Measurements from ENCODE around the gene SLCO1B3.

The SLCO1B3 gene

GRCh38 chr12:20822415-20822814, 11.9 kb downstream of the SLCO1B3 start:
- Histone ChIP-seq H3K27ac (no peak overlapping the region), H3K9me3 (ENCODE audit: severe bottlenecking) (no peaks in the 10 kb centered on the region), H3K27me3 (ENCODE audit: insufficient read depth, low read depth, severe bottlenecking) (no peaks in the 10 kb centered on the region), H3K36me3 (no peaks in the 10 kb centered on the region), H3K4me3 (ENCODE audit: low read depth, low read length) (no peak overlapping the region)
- DNase-seq = no peak
- TF ChIP-seq, protein P1, sequence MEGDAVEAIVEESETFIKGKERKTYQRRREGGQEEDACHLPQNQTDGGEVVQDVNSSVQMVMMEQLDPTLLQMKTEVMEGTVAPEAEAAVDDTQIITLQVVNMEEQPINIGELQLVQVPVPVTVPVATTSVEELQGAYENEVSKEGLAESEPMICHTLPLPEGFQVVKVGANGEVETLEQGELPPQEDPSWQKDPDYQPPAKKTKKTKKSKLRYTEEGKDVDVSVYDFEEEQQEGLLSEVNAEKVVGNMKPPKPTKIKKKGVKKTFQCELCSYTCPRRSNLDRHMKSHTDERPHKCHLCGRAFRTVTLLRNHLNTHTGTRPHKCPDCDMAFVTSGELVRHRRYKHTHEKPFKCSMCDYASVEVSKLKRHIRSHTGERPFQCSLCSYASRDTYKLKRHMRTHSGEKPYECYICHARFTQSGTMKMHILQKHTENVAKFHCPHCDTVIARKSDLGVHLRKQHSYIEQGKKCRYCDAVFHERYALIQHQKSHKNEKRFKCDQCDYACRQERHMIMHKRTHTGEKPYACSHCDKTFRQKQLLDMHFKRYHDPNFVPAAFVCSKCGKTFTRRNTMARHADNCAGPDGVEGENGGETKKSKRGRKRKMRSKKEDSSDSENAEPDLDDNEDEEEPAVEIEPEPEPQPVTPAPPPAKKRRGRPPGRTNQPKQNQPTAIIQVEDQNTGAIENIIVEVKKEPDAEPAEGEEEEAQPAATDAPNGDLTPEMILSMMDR (IDR thresholded peaks at IDR 0.05; ENCODE audit: low read depth, low read length) = no peak

GRCh38 chr12:20822925-20823324, 12.4 kb downstream of the SLCO1B3 start:
- Histone ChIP-seq H3K27me3 (ENCODE audit: insufficient read depth, low read depth, severe bottlenecking) (no peaks in the 10 kb centered on the region), H3K4me3 (ENCODE audit: low read depth, low read length) (no peak overlapping the region), H3K27ac (no peak overlapping the region), H3K9me3 (ENCODE audit: severe bottlenecking) (no peaks in the 10 kb centered on the region), H3K36me3 (no peaks in the 10 kb centered on the region)
- DNase-seq = no peak
- TF ChIP-seq, protein P1 (IDR thresholded peaks at IDR 0.05; ENCODE audit: low read depth, low read length) = no peak

DNA sequence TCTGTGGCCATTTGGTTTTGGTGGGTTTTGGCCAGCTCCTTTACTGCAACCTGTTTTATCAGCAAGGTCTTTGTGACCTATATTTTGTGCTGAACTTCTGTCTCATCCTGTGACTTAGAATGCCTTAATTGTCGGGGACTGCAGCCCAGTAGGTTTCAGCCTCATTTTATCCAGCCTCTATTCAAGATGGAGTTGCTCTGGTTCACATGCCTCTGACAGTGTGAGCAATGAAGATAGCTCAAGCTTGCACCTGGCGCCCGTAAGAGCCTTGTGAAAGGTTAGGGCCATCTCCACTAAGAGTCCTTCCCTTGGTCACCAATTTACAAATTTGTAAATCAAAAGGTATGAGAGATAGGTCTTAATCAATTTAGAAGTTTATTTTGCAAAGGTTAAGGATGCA, 19.4 kb downstream of the SLCO1B3 start:
- Histone ChIP-seq H3K27me3 (ENCODE audit: insufficient read depth, low read depth, severe bottlenecking) (no peaks in the 10 kb centered on the region), H3K36me3 (no peaks in the 10 kb centered on the region), H3K4me3 (ENCODE audit: low read depth, low read length) (no peak overlapping the region), H3K9me3 (ENCODE audit: severe bottlenecking) (no peaks in the 10 kb centered on the region), H3K27ac (no peak overlapping the region)
- DNase-seq = no peak
- TF ChIP-seq, protein P1 (IDR thresholded peaks at IDR 0.05; ENCODE audit: low read depth, low read length) = no peak

DNA sequence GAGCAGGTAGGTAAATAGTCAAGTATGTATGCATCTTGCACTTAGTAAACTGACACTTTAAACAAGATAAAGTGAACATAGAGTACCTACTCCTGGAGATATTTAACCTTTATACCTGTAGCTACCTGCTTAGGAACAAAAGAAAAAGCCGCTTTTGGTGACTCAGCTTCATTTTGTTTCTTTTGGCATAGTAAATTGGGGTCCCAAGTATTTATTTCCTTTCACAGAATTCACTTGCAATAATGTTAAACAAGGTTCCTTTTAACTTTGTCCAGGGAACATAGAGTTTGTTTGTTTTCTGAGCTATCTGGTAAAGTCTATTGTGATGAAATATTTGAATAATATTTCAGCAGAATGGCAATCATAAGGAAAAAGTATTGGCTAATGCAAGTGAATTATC, 20.0 kb downstream of the SLCO1B3 start:
- H3K36me3 ChIP-seq = no peaks in the 10 kb centered on the region
- TF ChIP-seq, protein P1 (IDR thresholded peaks at IDR 0.05; ENCODE audit: low read depth, low read length) = no peak
- no peak overlapping the region for H3K4me3 ChIP-seq (ENCODE audit: low read depth, low read length)
- DNase-seq = no peak
- H3K27ac ChIP-seq = no peak overlapping the region
- H3K27me3 ChIP-seq (ENCODE audit: insufficient read depth, low read depth, severe bottlenecking) = no peaks in the 10 kb centered on the region
- no peaks in the 10 kb centered on the region for H3K9me3 ChIP-seq (ENCODE audit: severe bottlenecking)

GRCh38 chr12:20832911-20833310, 22.4 kb downstream of the SLCO1B3 start:
- no peak overlapping the region for H3K4me3 ChIP-seq (ENCODE audit: low read depth, low read length)
- H3K27ac ChIP-seq = no peak overlapping the region
- H3K27me3 ChIP-seq (ENCODE audit: insufficient read depth, low read depth, severe bottlenecking) = no peaks in the 10 kb centered on the region
- TF ChIP-seq, protein P1 (IDR thresholded peaks at IDR 0.05; ENCODE audit: low read depth, low read length) = no peak
- DNase-seq = no peak
- H3K36me3 ChIP-seq = no peaks in the 10 kb centered on the region
- no peaks in the 10 kb centered on the region for H3K9me3 ChIP-seq (ENCODE audit: severe bottlenecking)

- H3K36me3 ChIP-seq = no peaks in the 10 kb centered on the region
- DNase-seq = no peak
- no peaks in the 10 kb centered on the region for H3K27me3 ChIP-seq (ENCODE audit: insufficient read depth, low read depth, severe bottlenecking)
- no peaks in the 10 kb centered on the region for H3K9me3 ChIP-seq (ENCODE audit: severe bottlenecking)
- TF ChIP-seq, protein P1 (IDR thresholded peaks at IDR 0.05; ENCODE audit: low read depth, low read length) = no peak
- no peak overlapping the region for H3K4me3 ChIP-seq (ENCODE audit: low read depth, low read length)
- no peak overlapping the region for H3K27ac ChIP-seq
Measured at GRCh38 chr12:20852649-20853048, 42.1 kb downstream of the SLCO1B3 start.
